MM.1S (cell line): Measurements from ENCODE around the gene KRTAP20-2.

Experiments used
- CTCF ChIP-seq: fragments of 300-600 bp; sonication (generic); IDR thresholded peaks from 2 replicates; pipeline ENCODE4 v1.5.1; 2016; ENCODE audit warnings: antibody characterized with exemption, low read length, mixed read lengths
- EZH2 ChIP-seq: fragments of 300-600 bp; sonication (generic); optimal IDR thresholded peaks from 2 replicates; pipeline ENCODE3; 2017; ENCODE audit warnings: low read depth, mild to moderate bottlenecking, antibody characterized with exemption, low read length, mixed read lengths
- EZH2phosphoT487 ChIP-seq: fragments of 300-600 bp; sonication (generic); IDR thresholded peaks from 2 replicates; pipeline ENCODE4 v1.6.1; 2018; ENCODE audit warnings: antibody characterized with exemption, low read length

GRCh38 chr21:30625449-30626165 lies 9.4 kb upstream of the KRTAP20-2 start:
- TF ChIP-seq CTCF (no peak), EZH2 (no peak), EZH2phosphoT487 (no peak)
